Natural killer cell treated with Interleukin-12 subunit alpha and Interleukin-12 subunit beta and Interleukin-15 and Interleukin-18, amount 100 ng/mL, for 72 hours (primary cell): ENCODE measurements around the gene FUBP3. TPM values are rescaled to one million over a fixed set of nuclear protein-coding genes. Genes with fewer than 3 reads are reported as not detected.
A peak's percentile ranks its signal among the peaks of the same experiment; 100 is the strongest.

Source experiments
- ATAC-seq, 2 donors: fragments of 150-1000 bp; cut with Tn5 transposase in 1 of 2; sonication (Bioruptor Pico), chemical (Tn5 transposase) in 1 of 2; 2 replicates each; pipeline ENCODE4 v1.10.0; 2021
- DNase-seq: peaks from one replicate; pipeline ENCODE4 v3.0.0; 2022; ENCODE audit warnings: low spot score
- H3K27ac Mint-ChIP-seq, 2 donors: 1 replicate in 1 of 2; 2 replicates in 1 of 2; pipeline ENCODE4 v1.8.0; 2022; ENCODE audit warnings: mixed read lengths in 2 of 2, mild to moderate bottlenecking in 1 of 2, moderate library complexity in 1 of 2
- H3K27me3 Mint-ChIP-seq, 2 donors: 1 replicate in 1 of 2; 2 replicates in 1 of 2; pipeline ENCODE4 v1.8.0; 2022; ENCODE audit warnings: mixed read lengths in 2 of 2
- H3K36me3 Mint-ChIP-seq: one replicate; pipeline ENCODE4 v1.8.0; 2022; ENCODE audit warnings: mixed read lengths
- H3K4me1 Mint-ChIP-seq, 2 donors: 1 replicate in 1 of 2; 2 replicates in 1 of 2; pipeline ENCODE4 v1.8.0; 2022; ENCODE audit warnings: low read depth in 2 of 2, mixed read lengths in 2 of 2, mild to moderate bottlenecking in 1 of 2
- H3K4me3 Mint-ChIP-seq: one replicate; pipeline ENCODE4 v1.8.0; 2022; ENCODE audit warnings: mixed read lengths
- H3K9me3 Mint-ChIP-seq: 2 replicates; pipeline ENCODE4 v1.8.0; 2022; ENCODE audit warnings: mixed read lengths
- total RNA-seq, 2 donors: library from RNA; stranded (reverse); gene quantifications; one replicate each; pipeline ENCODE4 v1.2.3, GENCODE V29; 2022

FUBP3 gene
- total RNA-seq, 2 donors from 2014 or later: 43.8 to 47.2 TPM

DNA sequence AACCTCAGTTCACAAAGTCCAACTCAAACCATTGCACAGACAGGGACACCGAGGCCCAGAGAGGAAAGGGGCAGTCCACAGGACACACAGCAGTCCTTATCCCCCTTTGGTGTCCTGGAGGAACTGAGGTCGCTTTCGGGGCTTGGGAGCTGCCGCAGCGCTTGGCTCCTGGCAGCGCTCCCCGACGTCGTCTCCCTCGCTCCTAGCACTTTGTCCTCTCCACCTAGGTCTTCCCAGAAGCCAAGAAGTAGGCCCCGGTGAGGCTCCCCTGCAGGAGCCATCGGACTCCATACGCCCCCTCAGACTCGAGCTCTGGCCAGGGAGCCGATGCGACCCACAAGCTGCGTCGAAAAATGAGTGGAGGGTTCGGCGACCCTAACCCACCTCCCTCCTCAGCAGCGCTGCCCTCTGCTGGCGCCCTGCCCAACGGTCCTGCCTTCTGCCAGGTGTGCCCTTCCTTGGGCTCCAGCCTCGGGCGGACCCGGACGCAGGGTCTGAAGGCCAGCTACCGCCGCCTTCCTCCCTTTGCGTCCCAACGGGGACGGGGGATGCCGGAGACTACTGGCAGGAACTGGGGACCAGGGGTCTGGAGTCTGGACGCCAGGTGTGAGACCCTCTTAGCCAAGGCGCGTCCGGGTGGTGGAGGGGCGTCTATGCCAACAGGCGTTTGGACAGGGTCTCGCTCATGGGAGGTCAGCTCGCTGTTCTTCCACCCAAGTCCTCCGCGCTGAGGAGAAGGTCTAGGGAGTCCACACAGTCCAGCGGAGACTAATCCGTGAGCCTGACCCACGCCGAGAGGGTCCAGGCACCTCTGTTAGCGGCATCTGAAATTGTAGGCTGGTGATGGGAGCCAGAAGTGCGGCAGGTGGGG, 83.0 kb downstream of the FUBP3 start:
- Mint-ChIP-seq H3K4me3 (peak overlapping the region; percentile 38), H3K27ac (peak overlapping the region in 1 of 2 donors; percentile 23), H3K9me3 (no peaks in the 10 kb centered on the region), H3K27me3 (peaks cover 33 to 40% of the 10 kb centered on the region in 2 donors), H3K36me3 (peaks cover 6% of the 10 kb centered on the region), H3K4me1 (peaks cover 9 to 10% of the 10 kb centered on the region in 2 donors)
- DNase-seq (no peak), ATAC-seq (peak in 1 of 2 donors; percentile 22)

GRCh38 chr9:130662970-130663257, 83.5 kb downstream of the FUBP3 start:
- peaks cover 9 to 10% of the 10 kb centered on the region in 2 donors for H3K4me1 Mint-ChIP-seq
- peak in 1 of 2 donors; percentile 17 for ATAC-seq

GRCh38 chr9:130663258-130663976, 84.0 kb downstream of the FUBP3 start:
- peak in 1 of 2 donors; percentile 17 for ATAC-seq
- DNase-seq: no peak

More at GRCh38 chr9:130662970-130663257, 83.5 kb downstream of the FUBP3 start:
- peak overlapping the region; percentile 38 for H3K4me3 Mint-ChIP-seq
- peak overlapping the region in 1 of 2 donors; percentile 23 for H3K27ac Mint-ChIP-seq
- no peaks in the 10 kb centered on the region for H3K9me3 Mint-ChIP-seq
- DNase-seq: no peak
- H3K27me3 Mint-ChIP-seq: peaks cover 33 to 38% of the 10 kb centered on the region in 2 donors
- H3K36me3 Mint-ChIP-seq: peaks cover 6% of the 10 kb centered on the region

GRCh38 chr9:130663977-130664250, 84.5 kb downstream of the FUBP3 start:
- H3K9me3 Mint-ChIP-seq: no peaks in the 10 kb centered on the region
- peaks cover 9 to 10% of the 10 kb centered on the region in 2 donors for H3K4me1 Mint-ChIP-seq
- H3K27me3 Mint-ChIP-seq: peaks cover 31 to 35% of the 10 kb centered on the region in 2 donors
- no peak overlapping the region for H3K27ac Mint-ChIP-seq
- no peak for DNase-seq
- no peak for ATAC-seq
- H3K4me3 Mint-ChIP-seq: no peak overlapping the region
- H3K36me3 Mint-ChIP-seq: peaks cover 6% of the 10 kb centered on the region

More at GRCh38 chr9:130663258-130663976, 84.0 kb downstream of the FUBP3 start:
- Mint-ChIP-seq H3K27ac (no peak overlapping the region), H3K9me3 (no peaks in the 10 kb centered on the region), H3K27me3 (peaks cover 33 to 38% of the 10 kb centered on the region in 2 donors), H3K36me3 (peaks cover 6% of the 10 kb centered on the region), H3K4me1 (peaks cover 9 to 10% of the 10 kb centered on the region in 2 donors), H3K4me3 (no peak overlapping the region)

DNA sequence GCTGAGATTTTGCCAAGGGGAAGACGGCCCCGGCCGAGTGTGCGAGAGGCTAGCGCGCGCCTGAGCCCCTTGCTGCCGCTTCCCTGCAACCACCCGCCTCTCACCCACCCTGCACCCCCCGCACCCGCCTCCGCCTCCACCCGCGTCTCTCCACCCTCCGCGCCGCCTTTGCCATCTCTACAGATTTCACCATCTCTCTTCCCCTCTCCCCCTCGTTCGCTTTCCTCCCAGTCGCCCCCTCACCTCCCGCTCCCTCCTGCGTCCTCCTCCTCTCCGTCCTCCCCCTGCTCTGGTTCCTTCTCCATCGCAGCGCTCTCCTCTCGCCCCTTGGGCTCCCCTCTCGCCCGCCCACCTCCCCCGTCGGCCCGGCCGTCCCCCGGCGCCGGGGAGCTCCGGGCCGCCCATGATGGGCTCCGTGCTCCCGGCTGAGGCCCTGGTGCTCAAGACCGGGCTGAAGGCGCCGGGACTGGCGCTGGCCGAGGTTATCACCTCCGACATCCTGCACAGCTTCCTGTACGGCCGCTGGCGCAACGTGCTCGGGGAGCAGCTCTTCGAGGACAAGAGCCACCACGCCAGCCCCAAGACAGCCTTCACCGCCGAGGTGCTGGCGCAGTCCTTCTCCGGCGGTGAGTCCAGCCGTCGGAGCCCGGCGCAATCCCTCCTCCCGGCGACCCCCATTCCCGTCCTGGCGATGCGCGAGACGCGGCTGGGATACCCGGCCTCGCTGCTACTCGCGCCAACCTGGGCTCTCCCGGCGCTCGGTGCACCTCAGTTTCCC, 85.1 kb downstream of the FUBP3 start, which contains the start of gene PRDM12:
TSS of gene PRDM12 (plus strand) at position 344 of the 778 bp plus-strand sequence. CDS start at position 404, 60 bp downstream.
- Mint-ChIP-seq H3K27ac (no peak within 1 kb of the TSS), H3K27me3 (peaks cover 29 to 32% of the 10 kb centered on the region in 2 donors)

GRCh38 chr9:130665029-130665430, 85.7 kb downstream of the FUBP3 start:
- ATAC-seq: no peak
- peaks cover 6% of the 10 kb centered on the region for H3K36me3 Mint-ChIP-seq
- H3K9me3 Mint-ChIP-seq: no peaks in the 10 kb centered on the region
- H3K4me1 Mint-ChIP-seq: peaks cover 9 to 10% of the 10 kb centered on the region in 2 donors
- no peak overlapping the region for H3K27ac Mint-ChIP-seq
- peaks cover 24 to 29% of the 10 kb centered on the region in 2 donors for H3K27me3 Mint-ChIP-seq
- peak overlapping the region; percentile 39 for H3K4me3 Mint-ChIP-seq
- no peak for DNase-seq

More for the DNA sequence above, 85.1 kb downstream of the FUBP3 start, which contains the start of gene PRDM12:
- peaks cover 6% of the 10 kb centered on the region for H3K36me3 Mint-ChIP-seq
- H3K9me3 Mint-ChIP-seq: no peaks in the 10 kb centered on the region
- peak within 1 kb of the TSS; percentile 39 for H3K4me3 Mint-ChIP-seq
- no peak for DNase-seq
- no peak for ATAC-seq
- peaks cover 9 to 10% of the 10 kb centered on the region in 2 donors for H3K4me1 Mint-ChIP-seq

DNA sequence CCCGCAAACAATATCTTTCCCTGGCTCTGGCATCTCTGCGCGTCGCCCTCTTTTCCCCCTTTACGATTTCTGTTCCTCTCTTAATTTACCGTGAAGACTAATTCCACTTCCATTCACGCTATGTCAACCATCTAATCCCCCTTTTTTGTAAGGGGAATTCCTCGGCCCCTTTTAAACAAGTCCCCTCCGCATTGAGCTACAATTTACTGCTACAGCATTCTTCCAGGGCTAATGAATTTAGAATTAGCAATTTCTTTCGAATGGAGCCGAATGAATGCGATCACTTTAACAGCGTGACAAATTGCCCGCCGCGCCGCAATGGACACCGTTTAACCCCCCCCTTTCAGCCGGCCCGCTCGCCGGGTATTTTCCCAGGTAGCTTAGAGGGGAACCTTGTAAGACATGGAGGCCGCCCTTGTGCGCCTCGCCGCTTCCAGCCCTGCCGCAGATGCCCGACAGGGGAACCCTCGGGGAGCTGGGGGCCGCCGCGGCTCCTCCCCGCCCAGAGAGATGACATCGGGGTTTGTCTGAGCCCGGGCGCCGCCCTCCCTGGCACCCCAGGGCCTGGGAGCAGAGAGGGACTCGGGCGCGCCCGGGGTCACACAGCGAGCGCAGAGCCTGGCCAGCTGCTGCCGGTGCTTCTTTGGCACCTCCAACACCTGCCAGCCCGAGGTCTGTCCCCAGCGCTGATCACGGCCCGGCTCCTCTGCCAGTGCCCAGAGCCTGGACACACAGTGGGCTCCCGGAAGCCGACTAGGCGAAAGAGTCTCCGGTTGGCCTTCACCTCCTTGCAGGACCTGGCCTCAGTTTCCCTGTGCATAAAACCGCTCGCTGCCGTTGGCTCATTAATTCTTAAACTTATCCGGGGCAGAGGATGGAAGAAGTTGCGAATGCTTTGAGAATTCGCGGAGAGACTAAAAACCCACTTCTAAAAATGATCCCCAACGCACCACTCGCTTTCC, 86.3 kb downstream of the FUBP3 start:
- Mint-ChIP-seq H3K27me3 (peaks cover 27 to 32% of the 10 kb centered on the region in 2 donors), H3K27ac (no peak overlapping the region), H3K4me3 (peak overlapping the region; percentile 39), H3K36me3 (peaks cover 6% of the 10 kb centered on the region), H3K4me1 (peaks cover 9 to 10% of the 10 kb centered on the region in 2 donors), H3K9me3 (no peaks in the 10 kb centered on the region)
- DNase-seq (no peak), ATAC-seq (no peak)

- H3K9me3 Mint-ChIP-seq: no peaks in the 10 kb centered on the region
- H3K36me3 Mint-ChIP-seq: peaks cover 6% of the 10 kb centered on the region
- H3K4me3 Mint-ChIP-seq: no peak overlapping the region
- ATAC-seq (no peak), DNase-seq (no peak)
- peaks cover 29 to 32% of the 10 kb centered on the region in 2 donors for H3K27me3 Mint-ChIP-seq
- no peak overlapping the region for H3K27ac Mint-ChIP-seq
- peaks cover 9 to 10% of the 10 kb centered on the region in 2 donors for H3K4me1 Mint-ChIP-seq
These were observed 87.2 kb downstream of the FUBP3 start for GRCh38 chr9:130666393-130667119.

GRCh38 chr9:130667120-130667435, 87.7 kb downstream of the FUBP3 start:
- Mint-ChIP-seq H3K36me3 (peaks cover 6% of the 10 kb centered on the region), H3K4me1 (peaks cover 9 to 10% of the 10 kb centered on the region in 2 donors), H3K27ac (no peak overlapping the region), H3K27me3 (peaks cover 29 to 32% of the 10 kb centered on the region in 2 donors), H3K4me3 (no peak overlapping the region), H3K9me3 (no peaks in the 10 kb centered on the region)
- ATAC-seq (no peak), DNase-seq (no peak)

GRCh38 chr9:130668196-130668595, 88.8 kb downstream of the FUBP3 start:
- DNase-seq (no peak), ATAC-seq (no peak)
- Mint-ChIP-seq H3K27ac (no peak overlapping the region), H3K4me3 (no peak overlapping the region), H3K4me1 (peaks cover 4 to 5% of the 10 kb centered on the region in 2 donors), H3K9me3 (no peaks in the 10 kb centered on the region), H3K27me3 (peaks cover 25 to 29% of the 10 kb centered on the region in 2 donors), H3K36me3 (peaks cover 6% of the 10 kb centered on the region)

DNA sequence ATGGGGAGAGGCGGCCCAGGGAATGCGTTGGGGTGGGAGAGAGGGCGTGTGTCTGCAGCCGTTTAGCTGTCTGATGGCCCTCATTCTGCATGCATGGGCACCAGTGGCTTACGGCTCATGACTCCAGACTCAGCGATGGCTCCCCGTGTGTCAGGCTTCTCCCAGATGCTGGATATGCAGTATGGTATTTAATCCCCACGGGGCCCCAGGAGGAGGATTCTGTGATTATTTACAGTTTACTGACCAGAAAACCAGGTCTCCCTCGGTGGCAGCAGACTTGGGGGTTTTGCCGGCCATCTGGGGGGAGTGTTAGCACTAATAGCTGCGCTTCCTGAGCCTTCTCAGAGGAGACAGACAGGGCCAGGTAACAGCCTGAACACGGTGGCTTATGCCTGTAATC, 89.3 kb downstream of the FUBP3 start:
- peaks cover 6% of the 10 kb centered on the region for H3K36me3 Mint-ChIP-seq
- DNase-seq: no peak
- ATAC-seq: no peak
- H3K27me3 Mint-ChIP-seq: peaks cover 25 to 29% of the 10 kb centered on the region in 2 donors
- H3K27ac Mint-ChIP-seq: no peak overlapping the region
- H3K9me3 Mint-ChIP-seq: no peaks in the 10 kb centered on the region
- H3K4me3 Mint-ChIP-seq: no peak overlapping the region
- H3K4me1 Mint-ChIP-seq: peaks cover 4 to 5% of the 10 kb centered on the region in 2 donors

- H3K27me3 Mint-ChIP-seq: peaks cover 21 to 29% of the 10 kb centered on the region in 2 donors
- no peak overlapping the region for H3K27ac Mint-ChIP-seq
- no peak for DNase-seq
- peaks cover 4 to 5% of the 10 kb centered on the region in 2 donors for H3K4me1 Mint-ChIP-seq
- H3K4me3 Mint-ChIP-seq: no peak overlapping the region
- no peaks in the 10 kb centered on the region for H3K9me3 Mint-ChIP-seq
- peaks cover 6% of the 10 kb centered on the region for H3K36me3 Mint-ChIP-seq
- ATAC-seq: no peak
These were observed 90.6 kb downstream of the FUBP3 start for GRCh38 chr9:130669965-130670364.
